Measurements from ENCODE around the gene VPS13D.

The VPS13D gene

DNA sequence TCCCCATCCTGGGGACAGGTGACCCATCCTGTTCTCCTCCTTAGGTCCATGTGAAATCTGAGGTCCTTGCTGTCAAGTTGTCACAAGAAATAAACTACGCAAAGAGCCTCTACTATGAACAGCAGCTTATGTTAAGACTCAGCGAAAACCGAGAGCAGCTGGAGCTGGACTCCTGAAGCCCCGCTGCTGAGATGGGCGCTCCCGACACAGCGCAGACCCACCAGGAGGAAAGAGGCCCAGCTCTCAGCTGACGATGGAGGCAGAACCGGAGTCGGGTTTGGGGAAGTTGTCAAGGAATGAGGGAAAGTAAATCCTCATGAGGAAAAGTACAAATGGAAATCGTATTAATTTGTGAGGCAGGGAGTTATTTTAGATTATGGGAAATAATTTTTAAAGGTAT is 279.0 kb downstream of the VPS13D start:
- no peak for DNase-seq (ENCODE audit: low read depth)
- no peak overlapping the region for H3K4me3 ChIP-seq (ENCODE audit: low read depth, low read length)
- TF ChIP-seq, protein P1, sequence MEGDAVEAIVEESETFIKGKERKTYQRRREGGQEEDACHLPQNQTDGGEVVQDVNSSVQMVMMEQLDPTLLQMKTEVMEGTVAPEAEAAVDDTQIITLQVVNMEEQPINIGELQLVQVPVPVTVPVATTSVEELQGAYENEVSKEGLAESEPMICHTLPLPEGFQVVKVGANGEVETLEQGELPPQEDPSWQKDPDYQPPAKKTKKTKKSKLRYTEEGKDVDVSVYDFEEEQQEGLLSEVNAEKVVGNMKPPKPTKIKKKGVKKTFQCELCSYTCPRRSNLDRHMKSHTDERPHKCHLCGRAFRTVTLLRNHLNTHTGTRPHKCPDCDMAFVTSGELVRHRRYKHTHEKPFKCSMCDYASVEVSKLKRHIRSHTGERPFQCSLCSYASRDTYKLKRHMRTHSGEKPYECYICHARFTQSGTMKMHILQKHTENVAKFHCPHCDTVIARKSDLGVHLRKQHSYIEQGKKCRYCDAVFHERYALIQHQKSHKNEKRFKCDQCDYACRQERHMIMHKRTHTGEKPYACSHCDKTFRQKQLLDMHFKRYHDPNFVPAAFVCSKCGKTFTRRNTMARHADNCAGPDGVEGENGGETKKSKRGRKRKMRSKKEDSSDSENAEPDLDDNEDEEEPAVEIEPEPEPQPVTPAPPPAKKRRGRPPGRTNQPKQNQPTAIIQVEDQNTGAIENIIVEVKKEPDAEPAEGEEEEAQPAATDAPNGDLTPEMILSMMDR (IDR thresholded peaks at IDR 0.05; ENCODE audit: control insufficient read depth, extremely low read depth, insufficient read depth) = no peak

DNA sequence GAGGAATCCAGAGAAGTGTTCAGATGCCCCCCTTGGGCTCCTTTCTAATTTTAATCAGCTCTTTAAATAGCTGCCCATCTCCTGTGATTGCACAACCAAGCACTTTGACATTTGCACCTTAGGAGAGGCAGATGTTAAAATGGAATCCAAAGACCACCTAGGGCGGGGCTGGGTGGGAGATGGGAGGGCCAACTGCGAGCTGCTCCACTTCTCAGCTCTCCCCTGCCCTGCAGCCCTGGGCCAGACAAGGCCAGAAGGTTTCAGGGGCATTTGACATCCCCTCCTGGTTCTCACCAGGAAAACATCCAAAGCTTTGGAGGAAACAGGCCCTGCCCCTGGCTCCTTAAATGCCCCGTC is 281.3 kb downstream of the VPS13D start:
- TF ChIP-seq, protein P1 (IDR thresholded peaks at IDR 0.05; ENCODE audit: control insufficient read depth, extremely low read depth, insufficient read depth) = no peak
- no peak overlapping the region for H3K4me3 ChIP-seq (ENCODE audit: low read depth, low read length)
- DNase-seq (ENCODE audit: low read depth) = no peak

DNA sequence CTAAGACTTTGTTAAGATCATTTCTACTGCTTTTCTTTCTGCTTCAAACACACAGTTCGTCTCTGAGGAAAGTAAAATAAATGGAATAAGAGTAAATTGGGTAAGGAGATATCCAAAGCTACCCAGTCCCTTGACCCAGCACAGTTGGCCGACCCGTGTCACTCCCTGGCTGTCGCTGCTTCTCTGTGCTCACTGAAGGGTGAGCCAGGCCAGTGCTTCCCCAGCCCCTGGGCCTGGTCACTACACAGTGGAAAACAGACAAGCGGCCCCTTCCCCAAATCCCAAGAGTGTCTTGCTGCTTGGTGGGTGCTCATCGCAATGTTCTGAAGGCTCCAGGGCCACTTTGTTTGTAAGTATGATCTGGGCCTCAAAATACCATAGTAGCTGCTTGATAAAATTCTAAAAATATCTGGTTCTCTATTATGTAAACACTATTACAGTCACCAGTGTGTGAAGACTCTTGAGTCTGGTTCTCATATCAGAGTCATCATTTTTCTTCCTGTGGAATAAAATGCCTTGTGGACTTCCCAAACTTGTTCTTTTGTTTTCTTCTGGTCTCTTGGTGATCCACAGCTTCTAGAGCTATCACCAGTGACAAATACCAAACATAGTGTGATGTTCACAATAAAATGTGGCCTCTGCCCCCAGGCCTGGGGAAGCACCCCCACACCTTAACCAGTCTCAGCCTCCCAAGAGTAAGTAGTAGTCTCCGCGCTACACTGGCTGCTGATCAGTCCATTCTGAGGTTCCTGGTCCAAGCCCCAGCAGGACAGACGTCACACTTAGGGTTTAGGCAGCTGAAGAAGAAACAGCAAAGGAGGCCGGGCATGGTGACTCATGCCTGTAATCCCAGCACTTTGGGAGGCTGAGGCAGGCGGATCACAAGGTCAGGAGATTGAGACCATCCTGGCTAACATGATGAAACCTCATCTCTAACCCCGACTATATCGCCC is 282.0 kb downstream of the VPS13D start:
- TF ChIP-seq, protein P1 (IDR thresholded peaks at IDR 0.05; ENCODE audit: control insufficient read depth, extremely low read depth, insufficient read depth) = no peak
- DNase-seq (ENCODE audit: low read depth) = no peak
- no peak overlapping the region for H3K4me3 ChIP-seq (ENCODE audit: low read depth, low read length)

- no peak overlapping the region for H3K4me3 ChIP-seq (ENCODE audit: low read depth, low read length)
- TF ChIP-seq, protein P1 (IDR thresholded peaks at IDR 0.05; ENCODE audit: control insufficient read depth, extremely low read depth, insufficient read depth) = no peak
- DNase-seq (ENCODE audit: low read depth) = no peak
Observed at GRCh38 chr1:12513181-12513580, 283.4 kb downstream of the VPS13D start.

- DNase-seq (ENCODE audit: low read depth) = no peak
- H3K4me3 ChIP-seq (ENCODE audit: low read depth, low read length) = no peak overlapping the region
- TF ChIP-seq, protein P1 (IDR thresholded peaks at IDR 0.05; ENCODE audit: control insufficient read depth, extremely low read depth, insufficient read depth) = no peak
Observed at GRCh38 chr1:12514590-12514989, 284.8 kb downstream of the VPS13D start.

DNA sequence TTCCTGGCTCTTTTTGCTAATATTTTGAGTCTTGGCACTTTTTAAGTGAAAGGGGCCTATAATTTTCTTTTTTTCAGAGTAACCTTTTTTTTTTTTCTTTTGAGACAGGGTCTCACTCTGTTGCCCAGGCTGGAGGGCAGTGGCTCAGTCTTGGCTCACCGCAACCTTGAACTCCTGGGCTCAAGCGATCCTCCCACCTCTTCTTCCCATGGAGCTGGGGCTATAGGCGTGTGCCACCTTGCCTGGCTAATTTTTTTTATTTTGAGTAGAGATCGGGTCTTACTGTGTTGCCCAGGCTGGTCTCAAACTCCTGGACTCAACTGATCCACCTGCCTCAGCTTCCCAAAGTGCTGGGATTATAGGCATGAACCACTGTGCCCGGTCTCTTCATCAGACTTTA is 285.4 kb downstream of the VPS13D start:
- DNase-seq (ENCODE audit: low read depth) = no peak
- TF ChIP-seq, protein P1 (IDR thresholded peaks at IDR 0.05; ENCODE audit: control insufficient read depth, extremely low read depth, insufficient read depth) = no peak
- H3K4me3 ChIP-seq (ENCODE audit: low read depth, low read length) = no peak overlapping the region

DNA sequence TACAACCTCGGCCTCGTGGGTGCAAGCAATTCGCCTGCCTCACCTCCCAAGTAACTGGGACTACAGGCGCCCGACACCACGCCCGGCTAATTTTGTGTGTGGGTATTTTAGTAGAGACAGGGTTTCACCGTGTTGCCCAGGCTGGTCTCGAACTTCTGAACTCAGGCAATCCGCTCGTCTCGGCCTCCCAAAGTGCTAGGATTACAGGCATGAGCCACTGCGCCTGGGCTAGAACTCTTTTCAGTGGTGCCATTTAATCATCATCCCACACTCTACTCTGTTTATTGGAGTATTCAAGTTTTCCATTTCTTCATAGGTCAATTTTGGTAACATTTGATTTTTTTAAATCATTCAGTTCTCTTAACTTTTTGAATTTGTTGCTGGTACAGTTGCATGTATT is 286.9 kb downstream of the VPS13D start:
- TF ChIP-seq, protein P1 (IDR thresholded peaks at IDR 0.05; ENCODE audit: control insufficient read depth, extremely low read depth, insufficient read depth) = no peak

More for the DNA sequence above, 286.9 kb downstream of the VPS13D start:
- H3K4me3 ChIP-seq (ENCODE audit: low read depth, low read length) = no peak overlapping the region
- no peak for DNase-seq (ENCODE audit: low read depth)

All from LNCaP clone FGC (cell line).